GM18502 (cell line): ENCODE measurements around the gene RXFP4.

ENCODE experiments used
- ATAC-seq: cut with Tn5 transposase; IDR thresholded peaks from one replicate; pipeline ENCODE4 v1.9.1; 2021; ENCODE audit warnings: mild to moderate bottlenecking; ENCODE audit not compliant: unreplicated experiment, poor library complexity

Gene RXFP4

DNA sequence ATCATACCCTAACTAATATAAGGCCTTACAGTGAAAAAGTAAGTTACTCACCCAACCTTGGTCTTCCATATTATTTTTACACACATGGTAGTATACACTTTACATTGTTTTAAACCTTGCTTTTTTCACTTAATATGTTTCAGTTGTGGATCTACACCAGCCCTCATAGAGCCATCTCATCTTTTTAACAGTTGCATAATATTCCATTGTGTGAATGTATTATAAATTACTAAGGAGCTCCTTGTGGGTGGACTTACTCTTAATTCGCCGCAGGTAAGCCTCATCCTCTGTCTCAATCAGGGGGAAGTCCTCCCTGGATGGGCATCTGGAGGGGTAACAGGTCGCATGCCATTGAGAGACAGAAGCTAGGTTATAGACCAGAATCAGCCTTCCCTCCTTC lies 13.2 kb downstream of the RXFP4 start:
- ATAC-seq, result no peak

DNA sequence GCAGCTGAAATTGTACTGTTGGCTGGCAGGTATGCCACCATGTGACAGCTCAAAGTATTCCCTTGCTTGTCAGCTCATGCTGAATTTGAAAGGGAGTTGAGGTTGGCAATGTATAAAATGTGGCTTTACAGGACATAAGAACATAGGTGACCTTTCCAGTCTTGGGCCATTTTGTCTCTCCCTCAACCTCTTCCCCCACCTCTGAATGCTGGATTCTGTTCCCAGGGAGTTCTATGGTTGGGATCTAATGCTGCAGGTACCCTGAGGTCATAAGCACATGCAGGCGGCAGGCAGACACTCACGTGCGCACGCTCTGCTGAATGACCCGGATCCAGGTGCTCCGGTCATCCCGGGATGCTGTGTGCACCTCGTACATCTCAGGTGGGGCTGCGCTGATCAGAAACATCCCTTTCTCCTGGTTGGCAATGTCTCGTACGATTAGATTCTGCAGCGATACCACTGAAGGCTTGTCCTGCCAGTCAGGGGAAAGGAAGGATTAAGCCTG lies 16.0 kb downstream of the RXFP4 start:
- no peak for ATAC-seq

DNA sequence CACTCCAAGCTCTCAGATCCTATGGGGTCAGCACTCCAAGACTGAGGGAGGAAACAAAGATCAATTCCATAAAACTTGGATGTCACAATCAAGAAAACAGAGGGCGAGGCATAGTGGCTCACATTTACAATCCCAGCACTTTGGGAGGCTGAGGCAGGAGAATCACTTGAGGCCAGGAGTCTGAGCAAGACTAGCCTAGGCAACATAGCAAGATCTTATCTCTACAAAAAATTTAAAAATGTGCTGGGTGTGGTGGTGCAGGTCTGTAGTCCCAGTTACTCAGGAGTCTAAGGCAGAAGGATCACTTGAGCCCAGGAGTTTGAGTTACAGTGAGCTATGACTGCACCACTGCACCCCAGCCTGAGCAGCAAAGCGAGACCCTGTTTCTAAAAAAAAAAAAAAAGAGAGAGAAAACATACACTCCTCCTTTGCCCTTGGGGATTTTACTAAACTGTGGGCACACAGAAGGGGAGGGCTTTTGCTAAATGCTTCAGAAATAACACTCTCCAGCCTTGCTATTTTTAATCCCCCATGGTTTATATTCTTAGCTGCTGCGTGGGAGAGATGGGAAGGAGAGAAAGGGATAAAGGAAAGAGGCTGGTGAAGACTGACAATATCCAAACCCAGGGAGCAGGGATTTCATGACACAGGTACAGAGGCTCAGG lies 18.8 kb downstream of the RXFP4 start:
- no peak for ATAC-seq

DNA sequence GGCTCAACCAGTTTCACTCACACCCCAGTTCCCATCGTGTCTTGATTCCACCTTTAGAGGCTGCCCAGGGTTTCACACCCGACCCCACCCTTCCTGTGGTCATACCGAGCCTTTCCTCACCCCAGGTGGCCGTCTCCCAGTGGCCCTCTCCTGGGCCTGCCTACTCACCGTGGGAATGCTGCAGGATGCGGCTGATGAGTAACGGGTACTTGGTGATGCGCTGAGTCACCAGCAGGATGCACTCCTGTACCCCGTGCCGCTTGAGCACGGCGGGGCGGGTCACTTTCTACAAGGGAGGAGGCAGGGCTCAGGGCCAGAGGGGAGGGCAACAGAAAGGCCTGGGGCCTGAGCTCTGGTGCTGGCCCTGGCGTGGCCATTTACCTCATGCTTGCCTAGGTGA lies 20.5 kb downstream of the RXFP4 start:
- ATAC-seq, result no peak

- no peak for ATAC-seq
These were observed 21.3 kb downstream of the RXFP4 start for GRCh38 chr1:155962599-155963211.

- no peak for ATAC-seq
These were observed 22.8 kb downstream of the RXFP4 start for GRCh38 chr1:155964193-155964592.

DNA sequence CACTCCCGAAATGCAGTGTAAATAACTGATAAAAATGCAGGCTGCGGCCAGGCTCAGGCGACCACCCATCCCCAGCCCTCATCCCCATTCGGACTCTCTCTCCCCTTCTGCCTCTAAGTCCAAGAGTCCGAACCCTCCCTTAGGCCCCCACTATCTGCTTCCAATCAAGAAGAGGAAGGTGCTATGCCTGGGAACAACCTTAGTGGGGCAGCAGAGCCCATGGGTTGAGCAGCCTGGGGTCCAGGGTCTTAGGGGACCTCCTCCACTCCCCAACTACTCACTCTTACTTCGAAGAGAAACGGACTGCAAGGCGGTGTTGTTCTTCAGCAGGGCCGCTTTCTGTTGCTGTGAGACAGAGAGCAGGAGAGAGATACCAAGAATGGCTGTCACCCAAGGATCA lies 24.7 kb downstream of the RXFP4 start:
- no peak for ATAC-seq

- ATAC-seq, result no peak
These were observed 25.3 kb downstream of the RXFP4 start for GRCh38 chr1:155966750-155967149.

- ATAC-seq, result no peak
These were observed 26.1 kb downstream of the RXFP4 start for GRCh38 chr1:155967341-155968050.

DNA sequence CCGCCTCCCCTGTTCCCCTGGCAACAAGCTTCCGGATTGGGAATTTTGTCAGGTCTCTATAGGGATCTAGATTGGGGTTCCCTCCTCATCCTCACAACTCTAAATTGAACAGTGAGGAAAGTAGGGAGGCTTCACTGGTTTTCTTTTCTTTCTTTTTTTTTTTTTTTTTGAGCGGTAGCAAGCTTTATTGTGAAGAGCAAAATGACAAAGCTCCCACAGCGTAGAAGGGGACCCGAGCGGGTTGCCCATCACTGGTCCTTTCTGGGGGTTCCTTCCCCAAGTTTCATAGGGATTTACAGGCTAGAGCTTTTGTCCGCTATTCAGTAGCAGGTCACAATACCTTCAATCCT lies 26.6 kb downstream of the RXFP4 start:
- no peak for ATAC-seq

- ATAC-seq, result no peak
These were observed 27.2 kb downstream of the RXFP4 start for GRCh38 chr1:155968670-155969069.

DNA sequence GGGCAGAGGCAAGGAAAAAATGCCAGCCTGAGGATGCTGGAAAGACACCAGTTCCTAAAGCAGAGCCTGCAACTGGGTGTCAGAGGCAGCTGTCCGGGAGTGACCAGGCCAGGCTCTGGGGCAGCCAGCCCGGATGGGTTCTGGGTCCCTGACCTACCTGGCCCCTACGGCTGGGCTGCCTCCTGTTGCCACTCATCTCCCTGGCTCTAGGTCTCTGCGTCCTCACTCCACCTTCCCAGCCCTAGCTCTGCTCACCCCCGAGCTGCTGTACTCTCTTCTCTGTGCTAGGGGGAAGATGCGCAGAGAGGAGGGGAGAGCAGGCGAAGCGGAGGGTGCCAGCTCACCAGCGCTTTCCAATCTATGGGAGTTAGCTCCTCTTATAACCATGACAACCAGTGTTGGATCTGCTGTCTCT lies 27.9 kb downstream of the RXFP4 start:
- ATAC-seq, result no peak

- ATAC-seq, result peak; percentile 62
These were observed 29.2 kb downstream of the RXFP4 start for GRCh38 chr1:155970531-155971167.

- ATAC-seq, result no peak
These were observed 30.7 kb downstream of the RXFP4 start for GRCh38 chr1:155971910-155972809.

DNA sequence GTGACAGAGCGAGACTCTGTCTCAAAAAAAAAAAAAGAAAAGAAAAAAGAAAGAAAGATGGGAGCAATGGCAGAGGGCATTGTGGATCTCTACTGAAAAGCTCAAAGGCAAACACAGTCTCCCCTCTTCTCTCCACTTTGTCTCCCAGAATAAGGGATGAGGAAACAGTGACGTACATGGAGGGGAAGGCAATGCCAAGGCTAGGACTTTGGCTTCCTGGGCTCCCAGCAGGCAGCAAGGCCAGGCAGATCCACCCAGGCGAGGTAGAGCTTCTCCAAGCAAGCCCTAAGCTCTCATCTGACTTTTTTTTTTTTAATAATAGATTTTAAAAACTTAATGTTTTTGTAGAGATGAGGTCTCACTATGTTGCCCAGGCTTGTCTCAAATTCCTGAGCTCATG lies 32.3 kb downstream of the RXFP4 start:
- ATAC-seq, result no peak

GRCh38 chr1:155974208-155975115 lies 33.0 kb downstream of the RXFP4 start:
- no peak for ATAC-seq

- no peak for ATAC-seq
These were observed 34.1 kb downstream of the RXFP4 start for GRCh38 chr1:155975375-155976061.

- ATAC-seq, result no peak
These were observed 34.8 kb downstream of the RXFP4 start for GRCh38 chr1:155976062-155976912.
